ENCODE results near the gene BTF3L4.

GRCh38 chr1:52026278-52026677, 29.8 kb upstream of the BTF3L4 start:
- TF ChIP-seq CTCF (IDR thresholded peaks at IDR 0.05) = no peak
- no peak for TF ChIP-seq POLR2A (IDR thresholded peaks at IDR 0.05)

All from breast epithelium (tissue), 3 donors.